Neural progenitor cell (in vitro differentiated cells): ENCODE data around the gene KRTAP5-5. TPM values are rescaled to one million over a fixed set of nuclear protein-coding genes. Genes with fewer than 3 reads are reported as not detected.

Source experiments
- DNase-seq: peaks from one replicate; pipeline ENCODE4 v3.0.0-alpha.2; 2016; ENCODE audit warnings: low spot score
- H2AFZ ChIP-seq: fragments of 200-600 bp; sonication (generic); replicated peaks from 2 replicates; pipeline ENCODE4 v1.6.1; 2016; ENCODE audit warnings: antibody characterized with exemption
- H3F3A ChIP-seq: fragments of 200-600 bp; sonication (generic); 2 replicates; pipeline ENCODE4 v1.6.1; 2016; ENCODE audit warnings: antibody characterized with exemption, low read depth
- H3K27ac ChIP-seq: fragments of 200-600 bp; sonication (generic); 2 replicates; pipeline ENCODE4 v1.5.1; 2016; ENCODE audit warnings: mild to moderate bottlenecking
- H3K27me3 ChIP-seq: fragments of 200-600 bp; sonication (generic); 2 replicates; pipeline ENCODE4 v1.6.1; 2016; ENCODE audit warnings: mild to moderate bottlenecking, moderate library complexity
- H3K36me3 ChIP-seq: fragments of 200-600 bp; sonication (generic); 2 replicates; pipeline ENCODE4 v1.5.1; 2016
- H3K4me1 ChIP-seq: fragments of 200-600 bp; sonication (generic); 2 replicates; pipeline ENCODE4 v1.6.1; 2016; ENCODE audit warnings: mixed run types
- H3K4me2 ChIP-seq: fragments of 200-600 bp; sonication (generic); 2 replicates; pipeline ENCODE4 v1.6.1; 2016
- H3K4me3 ChIP-seq: fragments of 200-600 bp; sonication (generic); 2 replicates; pipeline ENCODE4 v1.5.1; 2016
- H3K79me2 ChIP-seq: fragments of 200-600 bp; sonication (generic); 2 replicates; pipeline ENCODE4 v1.6.1; 2016; ENCODE audit warnings: low read depth
- H3K9ac ChIP-seq: fragments of 200-600 bp; sonication (generic); 2 replicates; pipeline ENCODE4 v1.6.1; 2016
- H3K9me3 ChIP-seq: fragments of 200-600 bp; sonication (generic); 2 replicates; pipeline ENCODE4 v1.5.1; 2016; ENCODE audit warnings: low read depth
- H4K20me1 ChIP-seq: fragments of 200-600 bp; sonication (generic); 2 replicates; pipeline ENCODE4 v1.6.1; 2016; ENCODE audit warnings: low read depth
- H3K27ac Mint-ChIP-seq: 3 replicates; pipeline ENCODE4 v1.8.0; 2021; ENCODE audit warnings: mixed read lengths
- H3K27me3 Mint-ChIP-seq: 2 replicates; pipeline ENCODE4 v1.8.0; 2022; ENCODE audit warnings: low read depth, mild to moderate bottlenecking, inconsistent platforms, moderate library complexity, mixed read lengths; ENCODE audit not compliant: insufficient read depth
- H3K36me3 Mint-ChIP-seq: 3 replicates; pipeline ENCODE4 v1.8.0; 2021; ENCODE audit warnings: mixed read lengths
- H3K4me1 Mint-ChIP-seq: 3 replicates; pipeline ENCODE4 v1.8.0; 2021; ENCODE audit warnings: mixed read lengths
- H3K4me3 Mint-ChIP-seq: 3 replicates; pipeline ENCODE4 v1.8.0; 2021; ENCODE audit warnings: mild to moderate bottlenecking, moderate library complexity, mixed read lengths
- H3K9me3 Mint-ChIP-seq: 3 replicates; pipeline ENCODE4 v1.8.0; 2020; ENCODE audit warnings: mixed read lengths
- EZH2 ChIP-seq: fragments of 200-600 bp; sonication (generic); IDR thresholded peaks from 2 replicates; pipeline ENCODE4 v1.6.1; 2017; ENCODE audit warnings: antibody characterized with exemption, mild to moderate bottlenecking, moderate library complexity
- EZH2phosphoT487 ChIP-seq: fragments of 200-600 bp; sonication (generic); IDR thresholded peaks from 2 replicates; pipeline ENCODE4 v1.6.1; 2017; ENCODE audit warnings: antibody characterized with exemption
- total RNA-seq: library from RNA; depleted of rRNA; stranded (reverse); fragments of >200 nt; gene quantifications from 2 replicates; pipeline ENCODE4 v1.2.3, GENCODE V29; 2015; ENCODE audit warnings: low replicate concordance
- TF ChIP-seq, protein P1 (sequence below): fragments of 200-600 bp; sonication (generic); IDR thresholded peaks from 2 replicates; pipeline ENCODE4 v1.5.1; 2017; ENCODE audit warnings: antibody characterized with exemption, mild to moderate bottlenecking

KRTAP5-5 gene
- total RNA-seq, 1 donor from 2014 or later, result not detected

DNA sequence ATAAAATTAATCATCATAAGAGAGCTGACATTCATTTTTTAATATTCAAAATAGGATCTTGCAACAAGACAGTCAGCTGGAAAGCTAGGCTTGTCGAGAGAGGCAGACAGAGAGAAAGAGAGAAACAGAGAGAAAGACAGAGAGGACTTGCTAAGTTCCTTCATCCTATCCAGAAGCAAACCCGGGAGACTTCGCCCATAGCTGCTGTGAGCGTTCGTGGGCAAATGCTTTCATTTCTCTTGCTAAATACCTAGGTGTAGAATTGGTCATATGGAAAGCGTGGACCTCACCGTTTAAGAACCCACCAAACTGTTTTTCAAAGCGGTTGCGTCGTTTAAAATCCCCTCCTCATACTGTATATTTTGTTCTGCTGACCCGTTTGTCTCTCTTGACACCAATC, 42.1 kb downstream of the KRTAP5-5 start:
- peaks cover 23% of the 10 kb centered on the region for H3K4me1 ChIP-seq
- TF ChIP-seq, protein P1, sequence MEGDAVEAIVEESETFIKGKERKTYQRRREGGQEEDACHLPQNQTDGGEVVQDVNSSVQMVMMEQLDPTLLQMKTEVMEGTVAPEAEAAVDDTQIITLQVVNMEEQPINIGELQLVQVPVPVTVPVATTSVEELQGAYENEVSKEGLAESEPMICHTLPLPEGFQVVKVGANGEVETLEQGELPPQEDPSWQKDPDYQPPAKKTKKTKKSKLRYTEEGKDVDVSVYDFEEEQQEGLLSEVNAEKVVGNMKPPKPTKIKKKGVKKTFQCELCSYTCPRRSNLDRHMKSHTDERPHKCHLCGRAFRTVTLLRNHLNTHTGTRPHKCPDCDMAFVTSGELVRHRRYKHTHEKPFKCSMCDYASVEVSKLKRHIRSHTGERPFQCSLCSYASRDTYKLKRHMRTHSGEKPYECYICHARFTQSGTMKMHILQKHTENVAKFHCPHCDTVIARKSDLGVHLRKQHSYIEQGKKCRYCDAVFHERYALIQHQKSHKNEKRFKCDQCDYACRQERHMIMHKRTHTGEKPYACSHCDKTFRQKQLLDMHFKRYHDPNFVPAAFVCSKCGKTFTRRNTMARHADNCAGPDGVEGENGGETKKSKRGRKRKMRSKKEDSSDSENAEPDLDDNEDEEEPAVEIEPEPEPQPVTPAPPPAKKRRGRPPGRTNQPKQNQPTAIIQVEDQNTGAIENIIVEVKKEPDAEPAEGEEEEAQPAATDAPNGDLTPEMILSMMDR, result no peak
- TF ChIP-seq EZH2phosphoT487, result no peak
- no peak for TF ChIP-seq EZH2
- no peaks in the 10 kb centered on the region for H4K20me1 ChIP-seq
- no peaks in the 10 kb centered on the region for H3K36me3 ChIP-seq
- H3K79me2 ChIP-seq, result no peaks in the 10 kb centered on the region
- H3K27ac ChIP-seq, result no peak overlapping the region
- peaks cover 11% of the 10 kb centered on the region for H3K27me3 Mint-ChIP-seq
- DNase-seq, result no peak
- no peaks in the 10 kb centered on the region for H3K9me3 Mint-ChIP-seq
- H3F3A ChIP-seq, result peaks cover 8% of the 10 kb centered on the region
- H3K4me3 ChIP-seq, result no peak overlapping the region
- no peak overlapping the region for H2AFZ ChIP-seq
- H3K27me3 ChIP-seq, result peaks cover 74% of the 10 kb centered on the region
- no peak overlapping the region for H3K9ac ChIP-seq
- H3K9me3 ChIP-seq, result no peaks in the 10 kb centered on the region
- peaks cover 19% of the 10 kb centered on the region for H3K4me1 Mint-ChIP-seq
- no peak overlapping the region for H3K4me3 Mint-ChIP-seq
- H3K36me3 Mint-ChIP-seq, result no peaks in the 10 kb centered on the region
- no peak overlapping the region for H3K4me2 ChIP-seq
- H3K27ac Mint-ChIP-seq, result no peak overlapping the region

DNA sequence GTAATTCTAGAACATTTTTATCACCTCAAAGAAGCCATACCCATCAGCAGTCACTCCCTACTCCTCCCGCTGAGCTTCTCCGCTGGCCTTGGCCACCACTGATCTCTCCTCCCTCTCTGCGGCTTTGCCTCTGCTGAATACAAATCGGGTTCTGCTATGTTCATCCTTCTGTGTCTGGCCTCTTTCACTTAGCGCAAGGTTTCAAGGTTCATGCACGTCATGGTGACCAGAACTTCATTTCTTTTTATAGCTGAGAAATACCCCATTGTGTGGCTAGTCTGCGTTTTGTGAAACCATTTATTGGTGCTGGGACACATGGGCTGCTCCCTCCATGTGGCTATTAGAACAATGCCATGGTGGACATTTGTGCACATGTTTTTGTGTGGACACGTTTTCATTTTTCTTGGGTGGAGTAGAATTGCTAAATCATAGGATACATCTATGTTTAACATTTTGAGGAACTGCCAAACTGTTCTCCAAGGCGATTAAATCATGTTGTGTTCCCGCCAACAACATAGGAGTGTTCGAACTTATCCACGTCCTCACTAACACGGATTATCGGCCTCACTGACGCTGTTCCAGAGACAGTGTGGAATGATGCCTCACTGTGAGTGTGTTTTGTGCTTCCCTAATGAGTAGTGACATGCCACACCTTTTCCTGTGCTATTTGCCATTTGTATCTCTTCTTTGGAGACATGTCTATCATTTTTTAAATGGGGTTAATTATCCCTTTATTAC, 43.2 kb downstream of the KRTAP5-5 start:
- H3K4me1 Mint-ChIP-seq, result peaks cover 18% of the 10 kb centered on the region
- DNase-seq, result no peak
- no peak overlapping the region for H3K27ac Mint-ChIP-seq
- Histone ChIP-seq H4K20me1 (no peaks in the 10 kb centered on the region), H3F3A (peaks cover 8% of the 10 kb centered on the region), H3K9ac (no peak overlapping the region), H3K4me3 (no peak overlapping the region), H2AFZ (no peak overlapping the region), H3K27ac (no peak overlapping the region), H3K79me2 (no peaks in the 10 kb centered on the region), H3K27me3 (peaks cover 78% of the 10 kb centered on the region), H3K9me3 (no peaks in the 10 kb centered on the region), H3K36me3 (no peaks in the 10 kb centered on the region), H3K4me2 (no peak overlapping the region), H3K4me1 (peaks cover 17% of the 10 kb centered on the region)
- no peaks in the 10 kb centered on the region for H3K36me3 Mint-ChIP-seq
- no peak overlapping the region for H3K4me3 Mint-ChIP-seq
- H3K27me3 Mint-ChIP-seq, result peaks cover 11% of the 10 kb centered on the region
- TF ChIP-seq, protein P1, result no peak
- TF ChIP-seq EZH2, result no peak
- no peak for TF ChIP-seq EZH2phosphoT487
- no peaks in the 10 kb centered on the region for H3K9me3 Mint-ChIP-seq

DNA sequence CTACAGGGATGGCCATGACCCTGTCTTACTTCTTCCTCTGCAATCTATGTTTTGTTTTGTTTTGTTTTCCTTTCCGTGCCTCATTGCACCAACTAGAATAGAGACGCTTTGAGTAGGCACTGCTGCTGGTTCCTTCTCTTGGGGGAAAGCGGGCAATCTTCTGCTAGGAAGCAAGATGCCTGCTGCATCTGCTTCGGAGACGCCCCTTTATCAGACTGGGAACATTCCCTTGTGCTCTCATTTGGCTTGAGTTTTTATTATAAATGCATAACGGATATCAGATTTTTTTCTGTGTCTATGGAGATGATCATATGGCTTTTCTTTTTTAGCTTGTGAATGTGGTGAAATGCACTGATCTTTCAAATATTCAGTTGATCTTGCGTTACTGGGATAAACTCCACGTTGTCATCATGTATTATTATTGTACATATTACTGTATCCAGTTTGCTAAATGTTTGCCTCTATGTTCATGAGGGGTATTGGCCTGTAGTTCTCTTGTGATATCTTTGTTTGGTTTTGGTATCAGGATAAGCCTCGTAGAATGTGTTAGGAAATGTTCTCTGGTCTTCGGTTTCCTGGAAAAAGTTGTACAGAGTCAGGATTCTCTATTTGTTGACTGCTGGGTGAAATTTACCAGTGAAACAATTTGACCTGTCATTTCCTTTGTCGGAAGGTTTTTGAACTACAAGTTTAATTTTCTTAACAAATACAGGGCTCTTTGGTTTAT, 44.0 kb downstream of the KRTAP5-5 start:
- H3K9me3 ChIP-seq, result no peaks in the 10 kb centered on the region
- H3K36me3 ChIP-seq, result no peaks in the 10 kb centered on the region
- peaks cover 8% of the 10 kb centered on the region for H3F3A ChIP-seq
- no peak overlapping the region for H3K27ac Mint-ChIP-seq
- no peak overlapping the region for H3K4me3 Mint-ChIP-seq
- H3K27me3 ChIP-seq, result peaks cover 72% of the 10 kb centered on the region
- H2AFZ ChIP-seq, result no peak overlapping the region
- no peak overlapping the region for H3K4me2 ChIP-seq
- peaks cover 11% of the 10 kb centered on the region for H3K4me1 Mint-ChIP-seq
- TF ChIP-seq EZH2phosphoT487, result no peak
- TF ChIP-seq, protein P1, result no peak
- no peak for TF ChIP-seq EZH2
- no peaks in the 10 kb centered on the region for H4K20me1 ChIP-seq
- DNase-seq, result no peak
- H3K36me3 Mint-ChIP-seq, result no peaks in the 10 kb centered on the region
- H3K4me1 ChIP-seq, result peaks cover 17% of the 10 kb centered on the region
- H3K4me3 ChIP-seq, result no peak overlapping the region
- no peak overlapping the region for H3K27ac ChIP-seq
- no peaks in the 10 kb centered on the region for H3K79me2 ChIP-seq
- no peaks in the 10 kb centered on the region for H3K9me3 Mint-ChIP-seq
- no peak overlapping the region for H3K9ac ChIP-seq
- peaks cover 10% of the 10 kb centered on the region for H3K27me3 Mint-ChIP-seq
